HCT116 (cell line): ENCODE results near the gene EVA1A. TPM values are rescaled to one million over a fixed set of nuclear protein-coding genes. Genes with fewer than 3 reads are reported as not detected.

ENCODE experiments used
- ATAC-seq: fragments of 200-7000 bp; cut with Tn5 transposase; 2 replicates; pipeline ENCODE4 v1.9.1; 2020; ENCODE audit warnings: mild to moderate bottlenecking, moderate library complexity
- BruUV-seq: library from RNA; stranded (reverse); fragments of 400-500 nt; replicated peaks from 2 replicates; lab custom pipeline; 2021; lab: Mats Ljungman, UMichigan
- CTCF ChIA-PET: fragments of 300-600 bp; sonication (Branson Sonifier 250); formaldehyde crosslinking; loops from one replicate; lab custom pipeline; 2021; ENCODE audit warnings: antibody characterized with exemption; lab: Charles Lee
- POLR2A ChIA-PET: fragments of 300-600, 350-600 bp; sonication (Branson Sonifier 250); formaldehyde crosslinking; loops from one replicate; lab custom pipeline; 2021; ENCODE audit warnings: antibody characterized with exemption; lab: Charles Lee
- RAD21 ChIA-PET, 2 experiments: fragments of 300-600 bp; sonication (Branson Sonifier 250); formaldehyde crosslinking; loops; one replicate each; lab custom pipeline; 2023; ENCODE audit warnings: low total read pairs in 2 of 2; ENCODE audit not compliant: uncharacterized antibody in 2 of 2, unreplicated experiment in 2 of 2, low non-redundant PET in 1 of 2; lab: Charles Lee
- DNase-seq: peaks from one replicate; pipeline ENCODE4 v3.0.0-alpha.2; 2010; ENCODE audit warnings: low read depth, low spot score
- H2AFZ ChIP-seq: fragments of 200-600 bp; shearing (Covaris generic), sonication (generic); 2 replicates; pipeline ENCODE4 v1.6.1; 2017; ENCODE audit warnings: low read depth, mixed run types, mixed read lengths, antibody characterized with exemption, low read length; ENCODE audit not compliant: poor library complexity, severe bottlenecking
- H3K27ac ChIP-seq: 2 replicates; pipeline ENCODE4 v1.5.1; 2012; ENCODE audit warnings: low read depth, low read length
- H3K27me3 ChIP-seq: fragments of 200-600 bp; sonication (generic); 2 replicates; pipeline ENCODE4 v1.6.1; 2016; ENCODE audit warnings: mixed run types, low read length, mixed read lengths; ENCODE audit not compliant: insufficient read depth
- H3K36me3 ChIP-seq, 2 experiments: fragments of 200-500 bp in 1 of 2; fragments of 200-600 bp in 1 of 2; sonication (Bioruptor generic) in 1 of 2; sonication (generic) in 1 of 2; 2 replicates each; pipeline versions ENCODE4 v1.5.1 to v1.6.1; 2014 to 2016; ENCODE audit warnings: low read length in 2 of 2, inconsistent platforms in 1 of 2, mixed read lengths in 1 of 2, mixed run types in 1 of 2; ENCODE audit not compliant: insufficient read depth in 2 of 2, control insufficient read depth in 1 of 2
- H3K4me1 ChIP-seq, 2 experiments: fragments of 200-600 bp in 1 of 2; sonication (generic) in 1 of 2; 2 replicates each; pipeline versions ENCODE4 v1.5.1 to v1.6.1; 2012 to 2017; ENCODE audit warnings: low read length in 2 of 2, inconsistent platforms in 1 of 2, mild to moderate bottlenecking in 1 of 2, mixed read lengths in 1 of 2, mixed run types in 1 of 2, moderate library complexity in 1 of 2; ENCODE audit not compliant: insufficient read depth in 2 of 2, control insufficient read depth in 1 of 2
- H3K4me2 ChIP-seq: fragments of 200-600 bp; sonication (generic); 2 replicates; pipeline ENCODE4 v1.6.1; 2017; ENCODE audit warnings: mixed run types, low read length, mixed read lengths
- H3K4me3 ChIP-seq, 2 experiments: fragments of 200-600 bp in 1 of 2; sonication (generic) in 1 of 2; replicated peaks in 1 of 2; 2 replicates each; pipeline ENCODE4 v1.5.1; 2011 to 2016; ENCODE audit warnings: low read length in 2 of 2, control low read depth in 1 of 2, low read depth in 1 of 2, mild to moderate bottlenecking in 1 of 2, mixed read lengths in 1 of 2, mixed run types in 1 of 2
- H3K79me2 ChIP-seq: fragments of 200-600 bp; sonication (generic); 2 replicates; pipeline ENCODE4 v1.6.1; 2017; ENCODE audit warnings: mild to moderate bottlenecking, mixed run types, low read length, moderate library complexity, mixed read lengths; ENCODE audit not compliant: insufficient read depth
- H3K9ac ChIP-seq: fragments of 200-600 bp; sonication (generic); 2 replicates; pipeline ENCODE4 v1.6.1; 2016; ENCODE audit warnings: low read length, mixed read lengths
- H3K9me2 ChIP-seq: fragments of 200-600 bp; sonication (generic), shearing (Covaris generic); 2 replicates; pipeline ENCODE4 v1.6.1; 2017; ENCODE audit warnings: mixed run types, mild to moderate bottlenecking, moderate library complexity; ENCODE audit not compliant: insufficient read depth
- H3K9me3 ChIP-seq, 2 experiments: fragments of 200-500 bp in 1 of 2; fragments of 200-600 bp in 1 of 2; sonication (Bioruptor generic) in 1 of 2; sonication (generic) in 1 of 2; 2 replicates each; pipeline ENCODE4 v1.6.1; 2014 to 2017; ENCODE audit warnings: low read length in 2 of 2, mixed read lengths in 2 of 2, inconsistent platforms in 1 of 2, low read depth in 1 of 2, mild to moderate bottlenecking in 1 of 2, mixed run types in 1 of 2, moderate library complexity in 1 of 2; ENCODE audit not compliant: control insufficient read depth in 1 of 2, insufficient read depth in 1 of 2
- H4K20me1 ChIP-seq: fragments of 200-600 bp; sonication (generic), shearing (Covaris generic); 2 replicates; pipeline ENCODE4 v1.6.1; 2017; ENCODE audit warnings: mixed run types, mild to moderate bottlenecking, moderate library complexity; ENCODE audit not compliant: insufficient read depth
- ELF1 ChIP-seq: IDR thresholded peaks from 2 replicates; pipeline ENCODE4 v1.6.1; 2012; ENCODE audit warnings: low read depth, borderline replicate concordance
- FOSL1 ChIP-seq: IDR thresholded peaks from 2 replicates; pipeline ENCODE4 v1.6.1; 2012; ENCODE audit warnings: low read depth
- intact Hi-C: fragments of 100-400 bp; cut with micrococcal nuclease; formaldehyde crosslinking; loops from 2 replicates; pipeline ENCODE4 v1.10.0; 2022
- total RNA-seq: library from RNA; stranded (reverse); gene quantifications from one replicate; pipeline ENCODE4 v1.2.1, GENCODE V29; 2021; ENCODE audit not compliant: unreplicated experiment
- TF ChIP-seq, protein P1 (sequence below): IDR thresholded peaks from 2 replicates; pipeline ENCODE4 v1.6.1; 2012
- TF ChIP-seq, protein P2 (sequence below): IDR thresholded peaks from 2 replicates; pipeline ENCODE4 v1.6.1; 2012; ENCODE audit warnings: low read depth
- TF ChIP-seq, protein P3 (sequence below), 3 experiments: fragments of 200-600 bp in 1 of 3; sonication (generic) in 1 of 3; IDR thresholded peaks in 2 of 3; conservative IDR thresholded peaks in 1 of 3; 2 replicates each; pipeline ENCODE4 v1.5.1; 2012 to 2017; ENCODE audit warnings: low read depth in 2 of 3, low read length in 2 of 3, antibody characterized with exemption in 1 of 3, borderline replicate concordance in 1 of 3, control low read depth in 1 of 3, mild to moderate bottlenecking in 1 of 3, mixed read lengths in 1 of 3, mixed run types in 1 of 3, moderate library complexity in 1 of 3; ENCODE audit not compliant: insufficient read depth in 1 of 3

Gene EVA1A
- total RNA-seq, 1 experiment from 2014 or later: 2.8 TPM

DNA sequence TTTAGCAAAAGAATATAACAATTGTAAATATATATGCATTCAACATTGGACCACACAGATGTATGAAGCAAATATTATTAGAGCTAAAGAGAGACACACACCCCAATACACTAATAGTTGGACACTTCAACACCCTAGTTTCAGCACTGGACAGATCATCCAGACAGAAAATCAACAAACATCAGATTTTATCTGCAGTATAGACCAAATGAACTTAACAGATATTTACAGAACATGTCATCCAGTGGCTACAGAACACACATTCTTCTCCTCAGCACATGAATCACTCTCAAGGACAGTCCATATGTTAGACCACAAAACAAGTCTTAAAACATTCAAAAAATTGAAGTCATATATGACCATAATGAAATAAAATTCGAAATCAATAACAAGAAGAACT lies 22.1 kb upstream of the EVA1A start:
- Histone ChIP-seq H2AFZ (no peak overlapping the region), H3K9me3 (no peaks in the 10 kb centered on the region), H3K27ac (no peak overlapping the region), H3K9ac (no peak overlapping the region), H3K4me2 (no peak overlapping the region), H4K20me1 (no peaks in the 10 kb centered on the region), H3K4me3 (no peak overlapping the region), H3K9me2 (no peaks in the 10 kb centered on the region), H3K27me3 (no peaks in the 10 kb centered on the region), H3K4me1 (no peaks in the 10 kb centered on the region), H3K79me2 (no peaks in the 10 kb centered on the region), H3K36me3 (no peaks in the 10 kb centered on the region)
- intact Hi-C loops: no loop called here
- no peak for TF ChIP-seq FOSL1
- TF ChIP-seq, protein P1, sequence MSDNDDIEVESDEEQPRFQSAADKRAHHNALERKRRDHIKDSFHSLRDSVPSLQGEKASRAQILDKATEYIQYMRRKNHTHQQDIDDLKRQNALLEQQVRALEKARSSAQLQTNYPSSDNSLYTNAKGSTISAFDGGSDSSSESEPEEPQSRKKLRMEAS: no peak
- no peak for TF ChIP-seq ELF1
- TF ChIP-seq, protein P2, sequence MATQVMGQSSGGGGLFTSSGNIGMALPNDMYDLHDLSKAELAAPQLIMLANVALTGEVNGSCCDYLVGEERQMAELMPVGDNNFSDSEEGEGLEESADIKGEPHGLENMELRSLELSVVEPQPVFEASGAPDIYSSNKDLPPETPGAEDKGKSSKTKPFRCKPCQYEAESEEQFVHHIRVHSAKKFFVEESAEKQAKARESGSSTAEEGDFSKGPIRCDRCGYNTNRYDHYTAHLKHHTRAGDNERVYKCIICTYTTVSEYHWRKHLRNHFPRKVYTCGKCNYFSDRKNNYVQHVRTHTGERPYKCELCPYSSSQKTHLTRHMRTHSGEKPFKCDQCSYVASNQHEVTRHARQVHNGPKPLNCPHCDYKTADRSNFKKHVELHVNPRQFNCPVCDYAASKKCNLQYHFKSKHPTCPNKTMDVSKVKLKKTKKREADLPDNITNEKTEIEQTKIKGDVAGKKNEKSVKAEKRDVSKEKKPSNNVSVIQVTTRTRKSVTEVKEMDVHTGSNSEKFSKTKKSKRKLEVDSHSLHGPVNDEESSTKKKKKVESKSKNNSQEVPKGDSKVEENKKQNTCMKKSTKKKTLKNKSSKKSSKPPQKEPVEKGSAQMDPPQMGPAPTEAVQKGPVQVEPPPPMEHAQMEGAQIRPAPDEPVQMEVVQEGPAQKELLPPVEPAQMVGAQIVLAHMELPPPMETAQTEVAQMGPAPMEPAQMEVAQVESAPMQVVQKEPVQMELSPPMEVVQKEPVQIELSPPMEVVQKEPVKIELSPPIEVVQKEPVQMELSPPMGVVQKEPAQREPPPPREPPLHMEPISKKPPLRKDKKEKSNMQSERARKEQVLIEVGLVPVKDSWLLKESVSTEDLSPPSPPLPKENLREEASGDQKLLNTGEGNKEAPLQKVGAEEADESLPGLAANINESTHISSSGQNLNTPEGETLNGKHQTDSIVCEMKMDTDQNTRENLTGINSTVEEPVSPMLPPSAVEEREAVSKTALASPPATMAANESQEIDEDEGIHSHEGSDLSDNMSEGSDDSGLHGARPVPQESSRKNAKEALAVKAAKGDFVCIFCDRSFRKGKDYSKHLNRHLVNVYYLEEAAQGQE: peak; percentile 30
- ATAC-seq (no peak), DNase-seq (no peak)
- CTCF ChIA-PET: no interaction called here
- no TSS peak for BruUV-seq
- RAD21 ChIA-PET: no interaction called here
- POLR2A ChIA-PET: no interaction called here

DNA sequence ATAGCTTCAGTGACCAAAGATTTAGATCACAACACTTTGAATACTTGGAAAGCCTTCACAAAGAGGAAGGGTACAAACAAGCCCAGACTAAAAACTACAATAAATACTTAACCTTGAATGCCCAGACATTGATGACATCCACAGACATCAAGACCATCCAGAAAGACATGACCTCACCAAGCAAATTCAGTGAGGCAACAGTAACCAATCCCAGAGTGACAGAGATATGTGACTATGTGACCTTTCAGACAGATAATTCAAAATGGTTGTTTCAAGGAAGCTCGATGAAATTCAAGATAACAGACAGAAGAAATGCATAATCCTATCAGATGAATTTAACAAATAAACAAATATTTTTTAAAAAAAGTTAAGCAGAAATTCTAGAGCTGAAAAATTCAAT lies 19.9 kb upstream of the EVA1A start:
- no peak for DNase-seq
- Histone ChIP-seq H3K9me2 (no peaks in the 10 kb centered on the region), H3K4me2 (no peak overlapping the region), H4K20me1 (no peaks in the 10 kb centered on the region), H3K27me3 (no peaks in the 10 kb centered on the region), H3K4me3 (no peak overlapping the region), H3K79me2 (no peaks in the 10 kb centered on the region), H3K27ac (no peak overlapping the region), H2AFZ (no peak overlapping the region)
- TF ChIP-seq, protein P1: no peak
- TF ChIP-seq, protein P3, sequence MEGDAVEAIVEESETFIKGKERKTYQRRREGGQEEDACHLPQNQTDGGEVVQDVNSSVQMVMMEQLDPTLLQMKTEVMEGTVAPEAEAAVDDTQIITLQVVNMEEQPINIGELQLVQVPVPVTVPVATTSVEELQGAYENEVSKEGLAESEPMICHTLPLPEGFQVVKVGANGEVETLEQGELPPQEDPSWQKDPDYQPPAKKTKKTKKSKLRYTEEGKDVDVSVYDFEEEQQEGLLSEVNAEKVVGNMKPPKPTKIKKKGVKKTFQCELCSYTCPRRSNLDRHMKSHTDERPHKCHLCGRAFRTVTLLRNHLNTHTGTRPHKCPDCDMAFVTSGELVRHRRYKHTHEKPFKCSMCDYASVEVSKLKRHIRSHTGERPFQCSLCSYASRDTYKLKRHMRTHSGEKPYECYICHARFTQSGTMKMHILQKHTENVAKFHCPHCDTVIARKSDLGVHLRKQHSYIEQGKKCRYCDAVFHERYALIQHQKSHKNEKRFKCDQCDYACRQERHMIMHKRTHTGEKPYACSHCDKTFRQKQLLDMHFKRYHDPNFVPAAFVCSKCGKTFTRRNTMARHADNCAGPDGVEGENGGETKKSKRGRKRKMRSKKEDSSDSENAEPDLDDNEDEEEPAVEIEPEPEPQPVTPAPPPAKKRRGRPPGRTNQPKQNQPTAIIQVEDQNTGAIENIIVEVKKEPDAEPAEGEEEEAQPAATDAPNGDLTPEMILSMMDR (IDR thresholded peaks at IDR 0.05 in 2 of 3, conservative IDR thresholded peaks at IDR 0.05 in 1 of 3; ENCODE audit: borderline replicate concordance in 1 of 3, insufficient read depth in 1 of 3, low read depth in 2 of 3, low read length in 2 of 3): no peak
- TF ChIP-seq, all 23 proteins: peak for 0
- intact Hi-C loops: no loop called here
- H3K9ac ChIP-seq: no peak overlapping the region
- RAD21 ChIA-PET: no interaction called here
- CTCF ChIA-PET: no interaction called here
- H3K9me3 ChIP-seq: no peaks in the 10 kb centered on the region
- H3K36me3 ChIP-seq: no peaks in the 10 kb centered on the region
- POLR2A ChIA-PET: no interaction called here
- no peaks in the 10 kb centered on the region for H3K4me1 ChIP-seq
- no peak for ATAC-seq
- BruUV-seq: no TSS peak
